HG03354 (cell line): ENCODE data around the gene HAPLN2.
"Not testable (repeated sequence)": the region's sequence is repeated elsewhere in the genome, so short reads cannot be mapped to it uniquely, and the experiment has no call there.

Experiments
- ATAC-seq: cut with Tn5 transposase; IDR thresholded peaks from one replicate; pipeline ENCODE4 v1.9.1; 2021; ENCODE audit warnings: mild to moderate bottlenecking; ENCODE audit not compliant: unreplicated experiment, poor library complexity, severe bottlenecking

HAPLN2 gene

DNA sequence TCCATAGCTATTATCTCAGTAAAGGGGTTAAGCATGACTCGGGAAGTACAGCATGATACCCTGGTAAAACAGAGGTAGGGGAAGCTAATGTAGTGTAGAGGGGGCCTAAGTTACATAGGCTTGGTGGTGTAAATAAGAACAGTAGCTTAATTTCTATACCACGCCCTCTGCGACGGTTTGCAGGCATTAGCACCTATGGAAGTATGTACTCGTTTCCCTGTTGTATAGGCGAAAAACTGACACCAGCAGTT lies 28.1 kb upstream of the HAPLN2 start:
- ATAC-seq, result no peak

DNA sequence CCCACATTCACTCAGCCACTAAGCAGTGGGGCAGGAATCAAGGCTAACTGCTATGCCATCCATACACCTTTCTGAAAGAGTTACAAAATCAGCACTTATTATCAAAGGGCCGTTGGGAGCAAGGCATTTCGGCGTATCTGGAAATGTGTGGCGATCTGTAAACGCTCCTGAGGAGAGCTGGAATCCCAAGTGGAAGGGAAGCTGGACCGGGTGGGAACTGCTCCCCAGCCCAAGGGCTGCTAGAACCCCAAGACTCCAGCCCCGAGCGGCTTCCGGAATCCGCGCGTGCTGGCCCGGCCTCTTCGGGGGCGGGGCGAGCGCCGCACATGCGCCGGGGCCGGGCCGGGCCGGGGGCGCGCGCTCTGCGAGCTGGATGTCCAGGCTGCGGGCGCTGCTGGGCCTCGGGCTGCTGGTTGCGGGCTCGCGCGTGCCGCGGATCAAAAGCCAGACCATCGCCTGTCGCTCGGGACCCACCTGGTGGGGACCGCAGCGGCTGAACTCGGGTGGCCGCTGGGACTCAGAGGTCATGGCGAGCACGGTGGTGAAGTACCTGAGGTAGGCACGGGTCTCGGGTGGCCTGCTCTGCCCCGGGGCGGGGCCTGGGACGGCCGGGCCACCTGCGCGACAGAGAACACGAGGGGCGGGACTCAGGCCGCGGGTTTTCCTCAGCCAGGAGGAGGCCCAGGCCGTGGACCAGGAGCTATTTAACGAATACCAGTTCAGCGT lies 27.6 kb upstream of the HAPLN2 start, which contains the start of gene NAXE:
NAXE (plus strand) TSS at position 345 of the 726 bp plus-strand sequence; CDS start at position 374, 29 bp downstream.
- ATAC-seq, result peak; percentile 86

DNA sequence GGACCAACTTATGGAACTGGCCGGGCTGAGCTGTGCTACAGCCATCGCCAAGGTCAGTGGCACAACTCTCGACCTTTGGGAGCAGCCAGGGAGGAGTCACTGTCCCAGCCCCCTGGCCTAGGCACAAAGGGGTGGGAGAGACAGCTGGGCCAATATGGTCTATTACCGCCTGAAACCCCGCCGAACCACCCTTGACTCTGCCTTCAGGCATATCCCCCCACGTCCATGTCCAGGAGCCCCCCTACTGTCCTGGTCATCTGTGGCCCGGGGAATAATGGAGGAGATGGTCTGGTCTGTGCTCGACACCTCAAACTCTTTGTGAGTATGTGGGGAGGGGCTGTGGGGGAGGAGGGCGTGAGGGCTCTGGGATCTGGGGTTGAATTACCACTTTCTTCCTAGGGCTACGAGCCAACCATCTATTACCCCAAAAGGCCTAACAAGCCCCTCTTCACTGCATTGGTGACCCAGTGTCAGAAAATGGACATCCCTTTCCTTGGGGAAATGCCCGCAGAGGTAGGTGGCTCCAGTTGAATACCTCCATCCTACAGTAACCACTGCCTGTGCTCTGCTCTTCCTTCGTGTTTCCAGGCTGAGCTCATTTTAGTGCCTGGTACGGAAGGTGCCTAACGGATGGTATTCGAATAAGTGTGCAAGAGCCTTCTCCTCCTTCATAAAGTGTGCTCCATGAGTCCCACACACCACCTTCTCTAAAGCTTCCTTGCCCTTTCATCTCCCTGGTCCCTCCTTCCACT lies 26.9 kb upstream of the HAPLN2 start:
- no peak for ATAC-seq

DNA sequence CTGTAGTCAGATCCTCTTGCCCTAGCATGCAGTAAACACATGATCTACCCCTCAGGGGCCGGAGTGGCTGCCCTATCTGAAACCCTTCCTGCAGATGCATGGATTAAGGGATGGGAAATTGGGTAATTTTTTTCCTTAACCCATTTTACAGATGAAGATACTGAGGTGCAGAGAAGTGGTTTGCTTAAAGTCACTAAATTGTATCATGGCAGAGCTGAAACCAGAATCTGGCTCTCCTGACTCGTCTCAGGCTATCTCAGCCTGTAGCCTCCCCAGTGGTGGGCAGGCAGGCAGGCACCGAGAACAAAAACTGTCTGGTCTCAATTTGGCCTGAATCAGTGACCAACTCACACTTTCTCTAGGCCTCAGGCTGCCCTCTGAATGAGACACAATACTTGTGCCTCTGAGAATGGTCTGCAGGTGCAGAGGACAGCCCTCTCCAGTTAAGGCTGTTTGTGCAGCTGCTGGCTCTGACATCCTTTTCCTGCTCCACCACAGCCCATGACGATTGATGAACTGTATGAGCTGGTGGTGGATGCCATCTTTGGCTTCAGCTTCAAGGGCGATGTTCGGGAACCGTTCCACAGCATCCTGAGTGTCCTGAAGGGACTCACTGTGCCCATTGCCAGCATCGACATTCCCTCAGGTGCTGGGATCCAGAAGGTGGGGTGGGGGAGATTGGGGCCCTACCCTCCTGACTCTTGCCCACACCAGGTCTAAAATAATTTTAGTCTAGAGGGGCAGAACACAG lies 26.1 kb upstream of the HAPLN2 start:
- ATAC-seq, result no peak

DNA sequence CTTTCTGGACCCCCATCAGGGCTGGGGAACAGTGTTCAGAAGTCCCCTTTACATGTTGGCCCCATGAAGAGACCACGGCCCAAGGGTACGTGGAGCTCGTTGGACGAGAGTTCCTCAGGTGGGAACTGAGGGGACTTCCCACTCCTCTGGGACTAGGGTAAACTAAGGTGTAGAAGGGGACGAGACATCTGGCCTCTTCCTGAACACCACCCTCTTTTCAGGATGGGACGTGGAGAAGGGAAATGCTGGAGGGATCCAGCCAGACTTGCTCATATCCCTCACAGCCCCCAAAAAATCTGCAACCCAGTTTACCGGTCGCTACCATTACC lies 25.6 kb upstream of the HAPLN2 start:
- no peak for ATAC-seq

DNA sequence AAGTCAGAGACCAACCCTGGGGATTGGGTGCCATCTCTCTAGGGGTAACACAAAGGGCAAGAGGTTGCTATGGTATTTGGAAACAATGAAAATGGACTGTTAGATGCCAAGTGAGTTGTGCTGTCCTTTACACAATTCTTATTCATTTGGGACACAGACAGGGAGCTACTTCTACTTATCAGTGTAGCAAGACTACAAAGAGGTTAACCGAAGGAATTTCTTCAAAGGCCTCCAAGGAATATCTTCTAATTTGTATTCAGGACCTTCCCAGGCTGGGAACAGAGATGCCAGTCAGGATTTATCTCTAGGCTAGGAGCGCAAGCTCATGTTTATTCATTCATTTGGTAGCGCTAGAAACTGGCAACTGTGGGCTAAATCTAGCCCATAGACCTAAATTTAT lies 25.0 kb upstream of the HAPLN2 start:
- ATAC-seq, result no peak

DNA sequence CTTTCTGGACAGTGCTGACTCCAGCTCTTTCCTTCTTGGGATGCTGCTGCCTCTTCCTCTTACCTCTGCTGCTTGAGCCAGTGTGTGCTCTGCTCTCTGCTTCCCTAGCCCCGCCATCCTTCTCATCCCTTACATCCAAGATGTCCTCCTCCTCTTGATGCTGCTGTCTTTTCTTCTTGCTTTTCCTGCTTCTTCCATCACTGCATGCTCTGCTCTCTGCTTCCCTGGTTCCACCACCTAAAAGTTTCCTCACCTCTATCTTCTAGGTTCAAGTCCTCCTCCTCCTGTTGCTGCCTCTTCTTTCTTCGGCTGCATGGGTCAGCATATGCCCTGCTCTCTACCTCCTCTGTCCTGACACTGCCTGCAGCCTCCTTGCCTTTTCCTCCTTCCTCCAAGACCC lies 24.2 kb upstream of the HAPLN2 start:
- ATAC-seq, result no peak

DNA sequence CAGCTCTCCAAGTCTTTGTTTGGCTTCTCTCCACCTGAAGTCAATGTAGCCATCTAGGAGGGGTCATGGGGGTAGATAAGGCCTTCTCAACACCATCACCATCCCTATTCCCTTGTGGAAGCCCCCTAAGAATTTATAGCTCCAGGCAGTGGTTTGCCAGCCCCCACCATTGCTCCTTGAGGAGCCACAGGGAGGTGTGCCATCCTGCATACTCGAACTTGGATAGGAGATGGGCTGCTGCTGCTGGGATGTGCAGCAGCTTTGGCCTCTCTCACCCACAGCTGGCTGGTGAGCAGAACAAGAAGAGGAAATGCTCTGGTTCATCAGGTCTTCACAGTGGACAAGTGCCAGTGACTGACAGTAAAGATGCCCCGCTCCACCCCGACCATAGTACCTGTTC lies 22.8 kb upstream of the HAPLN2 start:
- no peak for ATAC-seq

DNA sequence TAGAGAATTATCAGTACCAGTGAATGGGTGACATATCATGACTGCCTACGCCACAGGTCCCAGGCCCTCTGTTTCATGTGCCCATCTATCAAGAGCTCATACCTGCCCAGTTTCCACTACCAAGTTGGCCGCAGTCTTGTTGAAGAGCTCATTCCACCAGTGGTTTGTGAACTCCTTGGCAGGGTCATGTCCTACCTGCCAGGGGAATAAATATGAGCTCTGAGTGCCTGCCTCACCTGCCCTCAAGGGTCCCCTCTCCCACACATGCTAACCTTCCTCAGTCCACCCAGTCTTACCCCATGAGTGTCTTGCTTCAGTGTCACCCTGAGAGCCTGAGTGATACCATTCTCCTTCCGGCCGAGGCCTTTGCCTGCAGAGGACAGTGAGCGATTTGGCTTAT lies 21.1 kb upstream of the HAPLN2 start:
- ATAC-seq, result no peak

DNA sequence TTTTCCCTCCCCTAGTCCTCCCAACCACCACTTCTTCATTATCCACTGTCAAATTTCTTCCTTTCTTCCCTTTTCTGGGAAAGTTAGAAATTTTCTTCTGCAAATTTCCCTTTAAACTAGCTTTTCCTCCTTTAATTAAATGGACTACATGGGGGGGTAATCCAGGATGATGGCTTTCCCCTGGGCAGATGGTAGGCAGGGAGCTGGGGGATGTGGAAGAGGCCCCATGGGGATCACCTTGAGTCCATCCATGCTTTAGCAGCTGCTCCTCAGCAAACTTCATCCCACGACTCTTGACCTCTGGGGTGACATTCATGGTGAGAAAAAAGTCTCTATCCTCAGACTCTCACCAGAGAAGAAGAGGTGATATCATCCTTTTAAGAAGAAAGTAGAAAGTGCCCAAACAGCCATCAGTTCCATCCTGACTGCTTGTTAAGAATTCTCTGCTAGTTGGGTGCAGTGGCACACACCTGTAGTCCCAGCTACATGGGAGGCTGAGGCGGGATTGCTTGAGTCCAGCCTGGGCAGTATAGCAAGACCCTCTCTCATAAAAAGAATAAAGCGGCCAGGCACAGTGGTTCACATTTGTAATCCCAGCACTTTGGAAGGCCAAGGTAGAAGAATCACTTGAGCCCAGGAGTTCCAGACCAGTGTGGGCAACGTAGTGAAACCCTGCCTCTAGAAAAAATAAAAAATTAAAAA lies 20.3 kb upstream of the HAPLN2 start:
- no peak for ATAC-seq

DNA sequence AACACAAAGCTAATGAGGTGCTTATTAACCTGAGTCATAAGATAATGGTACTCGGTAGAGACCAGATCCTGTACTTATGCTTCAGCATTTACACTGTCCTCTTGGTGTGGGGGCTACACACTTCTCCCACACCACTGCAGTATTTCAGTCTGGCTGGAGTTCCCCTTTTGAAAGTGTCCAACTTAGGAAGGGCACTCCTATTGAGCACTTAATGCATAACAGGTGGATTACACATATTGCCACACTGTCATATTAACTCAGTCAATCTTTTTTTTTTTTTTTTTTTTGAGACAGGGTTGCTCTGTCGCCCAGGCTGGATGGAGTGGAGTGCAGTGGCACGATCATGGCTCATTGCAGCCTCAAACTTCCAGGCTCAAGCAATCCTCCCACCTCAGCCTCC lies 19.4 kb upstream of the HAPLN2 start:
- ATAC-seq, result peak; percentile 58

DNA sequence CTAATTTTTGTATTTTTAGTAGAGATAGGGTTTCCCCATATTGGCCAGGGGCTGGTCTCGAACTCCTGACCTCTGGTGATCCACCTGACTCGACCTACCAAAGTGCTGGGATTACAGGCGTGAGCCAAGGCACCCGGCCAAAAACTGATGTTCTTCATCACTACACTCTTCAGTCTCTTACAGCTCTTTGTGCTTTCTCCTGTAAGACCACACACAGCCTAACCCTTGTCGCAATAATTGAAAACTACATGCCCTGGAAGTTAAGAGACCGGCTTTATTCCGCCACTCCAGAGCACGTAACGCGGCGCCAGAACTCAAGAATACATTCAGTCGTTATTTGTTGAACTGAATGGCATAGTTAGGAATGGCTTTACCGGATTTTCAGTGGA lies 18.5 kb upstream of the HAPLN2 start:
- ATAC-seq, result no peak

DNA sequence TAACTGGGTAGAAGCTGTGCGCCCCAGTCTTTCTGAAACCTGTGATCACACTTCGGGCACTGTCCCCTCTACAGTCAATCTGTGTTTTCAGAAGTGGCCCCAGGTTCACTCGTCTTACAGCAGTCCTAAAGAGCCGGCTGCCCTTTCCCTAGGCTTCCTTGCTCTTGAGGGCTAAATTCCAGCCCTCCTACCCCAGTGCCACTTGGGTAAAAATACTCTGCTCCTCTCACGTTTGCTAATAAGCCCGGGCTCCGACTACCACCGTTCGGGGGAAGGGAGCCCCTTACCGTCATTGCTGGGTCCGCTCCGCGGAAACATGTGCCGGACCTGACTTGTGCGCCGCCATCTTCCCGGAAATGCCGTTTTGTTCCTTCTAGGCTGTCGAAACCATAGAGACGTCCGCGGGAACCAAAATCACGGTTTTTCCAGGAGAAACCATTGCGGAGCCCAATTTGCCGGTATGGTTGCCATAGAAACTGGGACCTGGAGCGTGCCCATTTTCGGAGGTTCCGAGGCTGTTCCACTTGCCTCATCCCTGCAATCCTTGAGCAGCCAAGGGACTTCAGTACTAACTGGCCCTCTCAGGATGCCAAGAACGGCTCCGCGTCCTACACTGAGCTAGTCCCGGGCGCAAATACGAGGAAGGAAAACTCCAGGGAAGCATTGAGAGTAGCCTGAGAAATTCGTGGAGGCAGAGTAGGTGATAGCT lies 17.9 kb upstream of the HAPLN2 start, which contains the start of gene GPATCH4:
GPATCH4 (minus strand) TSS at position 358 of the 709 bp plus-strand sequence.
- peak; percentile 60 for ATAC-seq

DNA sequence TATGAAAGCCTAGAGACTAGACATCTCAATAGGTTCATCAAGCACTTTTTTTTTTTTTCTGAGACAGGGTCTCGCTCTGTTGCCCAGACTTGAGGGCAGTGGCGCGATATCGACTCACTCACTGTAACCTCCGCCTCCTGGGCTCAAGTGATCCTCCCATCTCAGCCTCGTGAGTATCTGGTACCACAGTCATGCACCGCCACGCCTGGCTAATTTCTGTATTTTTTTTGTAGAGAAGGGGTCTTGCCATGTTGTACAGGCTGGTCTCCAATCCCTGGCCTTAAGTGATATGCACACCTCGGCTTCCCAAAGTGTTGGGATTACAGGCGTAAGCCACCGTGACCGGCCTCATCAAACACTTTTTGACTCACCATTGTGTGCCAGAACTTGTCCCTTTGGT lies 17.3 kb upstream of the HAPLN2 start:
- peak; percentile 45 for ATAC-seq

DNA sequence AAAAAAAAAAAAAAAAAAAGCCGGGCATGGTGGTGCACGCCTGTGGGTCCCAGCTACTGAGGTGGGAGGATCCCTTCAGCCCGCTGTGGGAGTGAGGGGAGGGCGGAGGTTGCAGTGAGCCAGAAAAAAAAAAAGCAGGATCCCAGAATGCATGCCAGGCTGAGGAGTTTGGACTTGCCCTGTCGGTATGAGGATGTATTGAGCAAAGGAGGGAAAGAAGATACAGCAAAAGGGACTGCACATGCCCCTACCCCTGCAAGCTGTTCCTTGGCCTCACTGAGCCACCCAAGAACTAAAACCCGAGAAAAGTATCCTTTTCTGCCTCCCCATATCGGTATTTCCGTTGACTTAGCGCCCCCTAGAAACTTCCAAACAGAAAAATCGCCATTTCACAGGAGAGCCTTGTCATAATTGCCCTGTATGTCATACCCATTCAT lies 16.6 kb upstream of the HAPLN2 start:
- ATAC-seq, result no peak

DNA sequence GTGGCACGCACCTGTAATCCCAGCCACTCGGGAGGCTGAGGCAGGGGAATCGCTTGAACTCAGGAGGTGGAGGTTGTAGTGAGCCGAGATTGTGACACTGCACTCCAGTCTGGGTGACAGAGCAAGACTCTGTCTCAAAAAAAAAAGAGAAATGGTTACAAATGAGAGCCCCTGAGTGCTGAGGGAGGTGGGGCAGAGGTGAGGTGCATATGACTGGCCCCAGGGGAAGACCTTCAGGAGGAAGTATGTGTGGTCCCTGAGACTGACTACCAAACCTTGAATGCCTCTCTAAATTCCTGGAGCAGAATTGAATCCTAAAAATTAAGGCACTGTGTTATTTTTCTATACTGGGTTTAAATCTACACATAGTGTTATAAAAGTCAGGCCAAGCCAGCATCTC lies 11.9 kb upstream of the HAPLN2 start:
- not testable (repeated sequence) for ATAC-seq

DNA sequence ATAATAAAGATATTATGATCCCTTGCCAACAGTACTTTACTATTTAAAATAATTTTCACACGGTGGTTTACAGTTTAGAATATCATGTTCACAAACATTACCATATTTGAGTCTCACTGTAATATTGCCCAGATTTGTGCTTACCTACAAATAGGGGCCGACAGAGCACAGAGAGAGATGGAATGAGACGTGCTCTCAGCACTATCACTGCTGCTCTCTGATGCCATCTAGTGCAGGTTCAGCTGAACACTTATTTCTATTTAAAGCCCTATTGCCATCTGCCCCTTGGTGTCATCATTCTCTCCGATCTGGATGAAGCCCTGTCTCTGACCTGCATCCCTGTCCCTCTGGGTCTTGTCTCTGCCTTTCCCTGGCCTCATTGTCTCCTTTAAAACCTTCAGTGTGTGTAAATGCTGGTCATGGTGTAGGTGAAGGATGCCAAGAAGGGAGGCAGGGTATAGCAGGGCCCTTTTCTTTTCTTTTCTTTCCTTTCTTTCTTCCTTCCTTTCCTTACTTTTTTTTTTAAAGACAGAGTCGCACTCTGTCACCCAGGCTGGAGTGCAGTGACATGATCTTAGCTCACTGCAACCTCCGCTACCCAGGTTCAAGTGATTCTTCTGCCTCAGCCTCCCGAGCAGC lies 11.1 kb upstream of the HAPLN2 start:
- peak; percentile 62 for ATAC-seq

DNA sequence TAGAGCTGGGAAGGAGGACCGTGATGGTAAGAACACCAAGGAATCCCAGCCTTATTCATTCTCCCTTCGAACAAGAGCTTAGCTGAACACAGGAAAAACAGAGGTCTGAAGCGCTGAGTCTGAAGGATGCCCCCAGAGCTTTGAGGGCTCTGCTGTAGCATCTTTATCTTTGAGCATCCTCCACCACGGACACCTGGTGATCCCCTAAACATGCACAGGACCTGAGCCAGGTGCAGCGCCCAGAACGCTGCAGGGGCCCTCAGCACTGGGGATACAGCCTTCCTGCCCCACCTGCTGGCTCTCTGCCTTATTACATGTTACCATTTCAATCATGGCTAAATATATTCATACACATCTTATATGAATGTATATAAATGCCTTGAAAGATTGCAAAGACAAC lies 10.2 kb upstream of the HAPLN2 start:
- peak; percentile 66 for ATAC-seq

DNA sequence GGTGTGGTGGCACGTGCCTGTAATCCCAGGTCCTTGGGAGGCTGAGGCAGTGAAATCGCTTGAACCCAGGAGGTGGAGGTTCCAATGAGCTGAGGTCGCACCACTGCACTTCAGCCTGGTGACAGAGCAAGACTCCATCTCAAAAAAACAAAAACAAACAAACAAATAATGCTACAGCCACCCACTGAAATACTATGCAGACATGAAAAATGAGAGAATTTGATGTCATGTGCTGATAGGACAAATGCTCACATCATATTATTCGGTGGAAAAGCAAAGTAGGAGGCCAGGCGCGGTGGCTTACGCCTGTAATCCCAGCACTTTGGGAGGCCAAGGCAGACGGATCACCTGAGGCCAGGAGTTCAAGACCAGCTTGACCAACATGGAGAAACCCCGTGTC lies 9.1 kb upstream of the HAPLN2 start:
- not testable (repeated sequence) for ATAC-seq
